H1 (cell line): ENCODE measurements around the gene TBX6. TPM values are rescaled to one million over a fixed set of nuclear protein-coding genes. Genes with fewer than 3 reads are reported as not detected.

Experiments
- ATF3 ChIP-seq: IDR thresholded peaks from 2 replicates; pipeline ENCODE4 v1.6.1; 2011; ENCODE audit warnings: low read depth, mild to moderate bottlenecking, low read length; ENCODE audit not compliant: insufficient read depth
- CBX8 ChIP-seq: fragments of 300-800, 300-1000 bp; sonication (generic); IDR thresholded peaks from 2 replicates; pipeline ENCODE4 v1.7.1; 2016; ENCODE audit warnings: low read depth, low read length, borderline replicate concordance
- CEBPB ChIP-seq: IDR thresholded peaks from 2 replicates; pipeline ENCODE4 v1.6.1; 2012; ENCODE audit warnings: low read depth, low read length
- CHD2 ChIP-seq: IDR thresholded peaks from 2 replicates; pipeline ENCODE4 v1.6.1; 2012; ENCODE audit warnings: low read length, improper control_type of control experiment
- EZH2 ChIP-seq: fragments of 200-600 bp; sonication (generic); IDR thresholded peaks from 2 replicates; pipeline ENCODE4 v1.7.1; 2012; ENCODE audit warnings: low read depth, mild to moderate bottlenecking, moderate library complexity, low read length, inconsistent platforms; ENCODE audit not compliant: severe bottlenecking
- GABPA ChIP-seq: IDR thresholded peaks from 2 replicates; pipeline ENCODE4 v1.6.1; 2011; ENCODE audit warnings: mild to moderate bottlenecking, low read length, moderate library complexity, borderline replicate concordance; ENCODE audit not compliant: insufficient read depth
- HDAC6 ChIP-seq: IDR thresholded peaks from one replicate; pipeline ENCODE4 v1.7.1; 2012; ENCODE audit warnings: low read depth, mild to moderate bottlenecking, inconsistent platforms, low read length, moderate library complexity
- POU5F1 ChIP-seq: IDR thresholded peaks from 2 replicates; pipeline ENCODE4 v1.6.1; 2011; ENCODE audit warnings: low read depth, mild to moderate bottlenecking, low read length, moderate library complexity
- RAD21 ChIP-seq, 2 experiments: IDR thresholded peaks in 1 of 2; conservative IDR thresholded peaks in 1 of 2; 2 replicates each; pipeline ENCODE4 v1.6.1; 2011; ENCODE audit warnings: low read depth in 2 of 2, low read length in 2 of 2, improper control_type of control experiment in 1 of 2, inconsistent platforms in 1 of 2, mild to moderate bottlenecking in 1 of 2, moderate library complexity in 1 of 2
- SP1 ChIP-seq: IDR thresholded peaks from 2 replicates; pipeline ENCODE4 v1.6.1; 2011; ENCODE audit warnings: low read depth, low read length
- SRF ChIP-seq: IDR thresholded peaks from 2 replicates; pipeline ENCODE4 v1.6.1; 2011; ENCODE audit warnings: mild to moderate bottlenecking, low read depth, low read length, moderate library complexity
- SUZ12 ChIP-seq: fragments of 200-600 bp; sonication (generic); IDR thresholded peaks from 2 replicates; pipeline ENCODE4 v1.6.1; 2012; ENCODE audit warnings: mild to moderate bottlenecking, inconsistent platforms, low read length, moderate library complexity, mixed read lengths
- polyA plus RNA-seq, 7 experiments: library from polyadenylated mRNA; depleted of rRNA in 3 of 7; stranded (reverse) in 5 of 7; unstranded in 2 of 7; fragments of >200 nt in 5 of 7; fragments of 200-250 nt in 2 of 7; gene quantifications; 1 replicate in 5 of 7; 2 replicates in 1 of 7; 4 replicates in 1 of 7; pipeline versions ENCODE4 v1.2.1 to v1.2.3, GENCODE V29; 2011 to 2013; ENCODE audit warnings: missing spikeins in 2 of 7, mixed read lengths in 2 of 7
- total RNA-seq: library from RNA; stranded (reverse); fragmentation: NEBNext Ultra II Directional; extraction: Animal tissue kit (Norgen Biotek cat#: 25700); gene quantifications from 2 replicates; pipeline ENCODE4 v1.2.1, GENCODE V29; 2021
- TF ChIP-seq, protein P1 (sequence below), 3 experiments: IDR thresholded peaks; 1 replicate in 2 of 3; 2 replicates in 1 of 3; pipeline versions ENCODE4 v1.5.1 to v1.6.1; 2011; ENCODE audit warnings: low read length in 3 of 3, mild to moderate bottlenecking in 3 of 3, inconsistent platforms in 2 of 3, low read depth in 1 of 3, moderate library complexity in 1 of 3; ENCODE audit not compliant: insufficient read depth in 1 of 3; ENCODE audit errors: control extremely low read depth in 1 of 3

The TBX6 gene
- total and polyA plus RNA-seq, 2 of the 8 experiments (the other 6 are each of a cell fraction or from before 2014, with no cell fraction given): 2.2 to 2.8 TPM

GRCh38 chr16:30091474-30092372 is at the start of gene TBX6 (continued):
- TF ChIP-seq ATF3 (0 out of 2 replicates have a peak, but pooled peaks have one; percentile 36), RAD21 (IDR thresholded peaks at IDR 0.05 in 1 of 2, conservative IDR thresholded peaks at IDR 0.05 in 1 of 2; ENCODE audit: low read depth in 2 of 2, low read length in 2 of 2) (peak; percentile 60 to 70), SUZ12 (no peak), CHD2 (no peak), GABPA (no peak), HDAC6 (no peak), CEBPB (no peak), SRF (no peak), SP1 (no peak), EZH2 (no peak), POU5F1 (no peak), CBX8 (no peak)
- TF ChIP-seq, protein P1, sequence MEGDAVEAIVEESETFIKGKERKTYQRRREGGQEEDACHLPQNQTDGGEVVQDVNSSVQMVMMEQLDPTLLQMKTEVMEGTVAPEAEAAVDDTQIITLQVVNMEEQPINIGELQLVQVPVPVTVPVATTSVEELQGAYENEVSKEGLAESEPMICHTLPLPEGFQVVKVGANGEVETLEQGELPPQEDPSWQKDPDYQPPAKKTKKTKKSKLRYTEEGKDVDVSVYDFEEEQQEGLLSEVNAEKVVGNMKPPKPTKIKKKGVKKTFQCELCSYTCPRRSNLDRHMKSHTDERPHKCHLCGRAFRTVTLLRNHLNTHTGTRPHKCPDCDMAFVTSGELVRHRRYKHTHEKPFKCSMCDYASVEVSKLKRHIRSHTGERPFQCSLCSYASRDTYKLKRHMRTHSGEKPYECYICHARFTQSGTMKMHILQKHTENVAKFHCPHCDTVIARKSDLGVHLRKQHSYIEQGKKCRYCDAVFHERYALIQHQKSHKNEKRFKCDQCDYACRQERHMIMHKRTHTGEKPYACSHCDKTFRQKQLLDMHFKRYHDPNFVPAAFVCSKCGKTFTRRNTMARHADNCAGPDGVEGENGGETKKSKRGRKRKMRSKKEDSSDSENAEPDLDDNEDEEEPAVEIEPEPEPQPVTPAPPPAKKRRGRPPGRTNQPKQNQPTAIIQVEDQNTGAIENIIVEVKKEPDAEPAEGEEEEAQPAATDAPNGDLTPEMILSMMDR (IDR thresholded peaks at IDR 0.05; ENCODE audit: control extremely low read depth in 1 of 3, insufficient read depth in 1 of 3, low read depth in 1 of 3, low read length in 3 of 3): peak; percentile 75 to 76 (median 76)
